Muscle layer of colon (tissue), 2 donors: ENCODE results near the gene ANKLE1.
"Not testable (repeated sequence)": the region's sequence is repeated elsewhere in the genome, so short reads cannot be mapped to it uniquely, and the experiment has no call there.

ENCODE experiments used
- H3K27ac ChIP-seq: one replicate; pipeline ENCODE4 v1.7.0; 2013; ENCODE audit warnings: low read depth, mild to moderate bottlenecking, low read length, moderate library complexity
- H3K27me3 ChIP-seq, 2 donors: one replicate each; pipeline ENCODE4 v1.7.0; 2013; ENCODE audit warnings: low read length in 2 of 2, mild to moderate bottlenecking in 2 of 2; ENCODE audit not compliant: insufficient read depth in 2 of 2, control insufficient read depth in 1 of 2
- H3K36me3 ChIP-seq: one replicate; pipeline ENCODE4 v1.7.0; 2013; ENCODE audit warnings: mild to moderate bottlenecking, low read length; ENCODE audit not compliant: insufficient read depth
- H3K4me1 ChIP-seq: one replicate; pipeline ENCODE4 v1.7.0; 2013; ENCODE audit warnings: mild to moderate bottlenecking, low read length; ENCODE audit not compliant: insufficient read depth
- H3K4me3 ChIP-seq, 2 donors: one replicate each; pipeline ENCODE4 v1.7.0; 2013; ENCODE audit warnings: low read length in 2 of 2, low read depth in 1 of 2, mild to moderate bottlenecking in 1 of 2, moderate library complexity in 1 of 2
- H3K9ac ChIP-seq: one replicate; pipeline ENCODE4 v1.7.0; 2013; ENCODE audit warnings: low read length
- H3K9me3 ChIP-seq: one replicate; pipeline ENCODE4 v1.7.0; 2013; ENCODE audit warnings: mild to moderate bottlenecking, low read length
- donor health status: abdominal sarcoma.
- donor health status: Adenocarcinoma of cecum.

Gene ANKLE1

GRCh38 chr19:17268754-17269153 is 12.9 kb upstream of the ANKLE1 start:
- H3K27me3 ChIP-seq = no peaks in the 10 kb centered on the region
- no peak overlapping the region for H3K27ac ChIP-seq
- H3K4me3 ChIP-seq = no peak overlapping the region
- H3K4me1 ChIP-seq = peaks cover 9% of the 10 kb centered on the region
- H3K9ac ChIP-seq = no peak overlapping the region
- H3K36me3 ChIP-seq = peaks cover 5% of the 10 kb centered on the region
- H3K9me3 ChIP-seq = no peaks in the 10 kb centered on the region

DNA sequence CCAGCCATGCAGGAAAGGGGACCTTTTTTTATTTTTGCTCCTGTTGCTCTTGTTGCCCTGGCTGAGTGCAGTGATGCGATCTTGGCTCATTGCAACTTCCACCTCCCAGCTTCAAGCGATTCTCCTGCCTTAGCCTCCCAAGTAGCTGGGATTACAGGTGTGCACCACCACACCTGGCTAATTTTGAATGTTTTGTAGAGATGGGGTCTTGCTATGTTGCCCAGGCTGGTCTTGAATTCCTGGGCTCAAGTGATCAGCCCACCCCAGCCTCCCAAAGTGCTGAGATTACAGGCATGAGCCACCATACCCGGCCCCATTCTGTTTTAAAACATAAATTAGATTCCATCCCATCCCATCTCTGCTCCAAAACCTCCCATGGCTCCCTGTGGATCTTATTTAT is 6.8 kb upstream of the ANKLE1 start:
- H3K9ac ChIP-seq, H3K4me1 ChIP-seq, H3K4me3 ChIP-seq, H3K9me3 ChIP-seq, H3K27ac ChIP-seq, H3K27me3 ChIP-seq: not testable (repeated sequence)
- H3K36me3 ChIP-seq = peaks cover 35% of the 10 kb centered on the region

DNA sequence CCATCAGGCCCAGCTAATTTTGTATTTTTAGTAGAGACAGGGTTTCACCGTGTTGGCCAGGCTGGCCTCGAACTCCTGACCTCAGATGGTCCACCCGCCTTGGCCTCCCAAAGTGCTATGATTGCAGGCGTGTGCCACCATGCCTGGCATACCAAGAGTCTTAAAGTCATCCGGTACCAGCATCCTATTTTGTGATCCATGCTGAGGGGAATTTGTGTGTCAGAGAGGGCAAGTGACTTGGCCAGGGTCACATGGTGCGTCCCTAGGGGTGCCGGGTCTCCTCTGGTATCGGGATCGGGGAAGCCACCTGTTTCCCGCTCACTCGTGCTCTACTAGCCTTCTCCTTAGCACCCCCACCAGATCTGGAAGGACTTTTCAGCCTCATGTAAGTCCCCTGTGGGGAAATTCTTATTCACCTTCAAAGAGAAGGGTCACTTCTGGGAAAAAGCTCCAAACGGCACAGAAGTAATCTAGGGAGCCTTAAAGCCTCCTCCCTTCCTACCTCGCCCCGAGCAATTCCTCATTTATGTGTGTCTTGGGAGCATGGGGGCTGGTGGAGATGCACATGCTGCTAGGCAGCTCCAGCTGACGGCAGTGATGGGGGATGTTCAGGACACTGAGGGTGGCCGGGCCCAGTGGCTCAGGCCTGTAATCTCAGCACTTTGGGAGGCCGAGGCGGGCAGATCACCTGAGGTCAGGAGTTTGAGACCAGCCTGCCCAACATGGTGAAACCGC is 6.1 kb upstream of the ANKLE1 start:
- H3K27me3 ChIP-seq = no peaks in the 10 kb centered on the region
- no peaks in the 10 kb centered on the region for H3K9me3 ChIP-seq
- H3K9ac ChIP-seq = no peak overlapping the region
- peaks cover 30% of the 10 kb centered on the region for H3K36me3 ChIP-seq
- no peaks in the 10 kb centered on the region for H3K4me1 ChIP-seq
- no peak overlapping the region for H3K4me3 ChIP-seq
- no peak overlapping the region for H3K27ac ChIP-seq

DNA sequence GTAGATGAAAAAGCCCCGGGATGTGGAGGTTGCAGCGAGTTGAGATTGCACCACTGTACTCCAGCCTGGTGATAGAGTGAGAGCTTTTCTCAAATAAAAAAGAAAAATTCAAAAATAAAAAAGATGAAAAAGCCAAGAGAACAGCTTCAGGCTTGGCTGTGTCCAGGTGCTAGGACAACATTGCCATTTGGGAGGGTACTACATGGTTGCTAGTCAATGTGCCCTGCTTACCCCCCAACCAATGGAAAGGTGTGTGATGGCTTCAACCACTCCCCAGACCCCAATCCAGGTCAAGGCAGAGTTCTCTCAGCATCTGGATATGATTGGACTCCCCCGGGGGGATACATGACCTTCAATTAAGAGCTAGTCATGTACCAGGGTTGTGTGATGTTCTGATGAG is 2.3 kb upstream of the ANKLE1 start:
- H3K36me3 ChIP-seq = peaks cover 24% of the 10 kb centered on the region
- H3K27ac ChIP-seq = no peak overlapping the region

GRCh38 chr19:17282488-17283125 is 906 bp downstream of the ANKLE1 start:
- no peak overlapping the region for H3K27ac ChIP-seq
- peak overlapping the region; percentile 42 to 64 for H3K4me3 ChIP-seq
- H3K27me3 ChIP-seq = peaks cover 0 to 14% of the 10 kb centered on the region in 2 donors
- no peaks in the 10 kb centered on the region for H3K9me3 ChIP-seq
- H3K4me1 ChIP-seq = peaks cover 5% of the 10 kb centered on the region
- no peak overlapping the region for H3K9ac ChIP-seq
- peaks cover 6% of the 10 kb centered on the region for H3K36me3 ChIP-seq

More for the DNA sequence above, 2.3 kb upstream of the ANKLE1 start:
- peaks cover 0 to 14% of the 10 kb centered on the region in 2 donors for H3K27me3 ChIP-seq
- no peaks in the 10 kb centered on the region for H3K9me3 ChIP-seq
- H3K4me1 ChIP-seq = peaks cover 5% of the 10 kb centered on the region
- H3K4me3 ChIP-seq = no peak overlapping the region
- no peak overlapping the region for H3K9ac ChIP-seq

GRCh38 chr19:17283504-17283996 is 1.8 kb downstream of the ANKLE1 start:
- H3K27me3 ChIP-seq = peaks cover 0 to 14% of the 10 kb centered on the region in 2 donors
- peaks cover 5% of the 10 kb centered on the region for H3K4me1 ChIP-seq
- no peak overlapping the region for H3K9ac ChIP-seq
- H3K9me3 ChIP-seq = no peaks in the 10 kb centered on the region
- no peak overlapping the region for H3K27ac ChIP-seq
- no peak overlapping the region for H3K4me3 ChIP-seq
- peaks cover 5% of the 10 kb centered on the region for H3K36me3 ChIP-seq

DNA sequence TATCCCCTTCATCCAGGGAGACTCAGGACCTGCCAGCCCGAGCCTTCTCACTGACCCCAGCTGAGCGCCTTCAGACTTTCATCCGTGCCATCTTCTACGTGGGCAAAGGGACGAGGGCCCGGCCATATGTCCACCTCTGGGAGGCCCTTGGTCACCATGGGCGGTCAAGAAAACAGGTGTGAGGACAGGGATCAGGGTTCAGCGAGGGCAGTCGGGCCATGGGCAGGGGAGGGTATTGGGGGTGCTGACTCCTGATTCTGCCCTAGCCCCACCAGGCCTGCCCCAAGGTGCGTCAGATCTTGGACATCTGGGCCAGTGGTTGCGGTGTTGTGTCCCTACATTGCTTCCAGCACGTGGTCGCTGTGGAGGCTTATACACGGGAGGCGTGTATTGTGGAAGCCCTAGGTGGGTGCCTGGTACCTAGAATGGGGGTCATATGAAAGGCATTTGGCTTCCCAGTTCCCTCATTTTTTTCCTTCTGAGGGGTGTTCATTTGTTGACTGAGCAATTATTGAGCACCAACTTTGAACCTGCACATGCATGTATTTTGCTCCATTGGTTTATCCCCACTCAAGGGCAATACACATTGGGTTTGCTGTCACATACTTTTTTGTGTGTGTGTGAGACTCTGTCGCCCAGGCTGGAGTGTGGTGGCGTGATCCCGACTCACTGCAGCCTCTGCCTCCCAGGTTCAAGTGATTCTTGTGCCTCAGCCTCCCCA is 3.9 kb downstream of the ANKLE1 start:
- Histone ChIP-seq H3K36me3 (no peaks in the 10 kb centered on the region), H3K4me3 (no peak overlapping the region), H3K27ac (no peak overlapping the region), H3K27me3 (peaks cover 0 to 14% of the 10 kb centered on the region in 2 donors), H3K4me1 (peaks cover 5% of the 10 kb centered on the region), H3K9me3 (no peaks in the 10 kb centered on the region), H3K9ac (no peak overlapping the region)

GRCh38 chr19:17286263-17286662 is 4.6 kb downstream of the ANKLE1 start:
- no peak overlapping the region for H3K4me3 ChIP-seq
- H3K4me1 ChIP-seq = peaks cover 5% of the 10 kb centered on the region
- no peaks in the 10 kb centered on the region for H3K9me3 ChIP-seq
- H3K36me3 ChIP-seq = no peaks in the 10 kb centered on the region
- no peak overlapping the region for H3K9ac ChIP-seq
- H3K27me3 ChIP-seq = peaks cover 0 to 13% of the 10 kb centered on the region in 2 donors
- no peak overlapping the region for H3K27ac ChIP-seq

DNA sequence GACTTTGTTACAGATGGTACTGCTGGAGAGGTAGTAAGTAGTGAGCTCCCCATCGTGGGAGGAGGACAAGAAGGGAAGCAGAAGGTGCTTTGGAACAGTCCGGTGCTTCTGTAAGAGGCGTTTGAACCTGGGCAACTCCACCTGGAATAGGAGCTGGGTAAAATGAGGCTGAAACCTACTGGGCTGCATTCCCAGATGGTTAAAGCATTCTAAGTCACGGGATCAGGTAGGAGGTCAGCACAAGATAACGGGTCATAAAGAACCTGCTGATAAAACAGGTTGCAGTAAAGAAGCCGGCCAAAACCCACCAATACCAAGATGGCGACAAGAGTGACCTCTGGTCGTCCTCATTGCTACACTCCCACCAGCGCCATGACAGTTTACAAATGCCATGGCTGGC is 5.1 kb downstream of the ANKLE1 start:
- no peak overlapping the region for H3K27ac ChIP-seq
- peaks cover 5% of the 10 kb centered on the region for H3K4me1 ChIP-seq
- no peaks in the 10 kb centered on the region for H3K36me3 ChIP-seq
- no peak overlapping the region for H3K4me3 ChIP-seq
- H3K9me3 ChIP-seq = no peaks in the 10 kb centered on the region
- no peak overlapping the region for H3K9ac ChIP-seq
- H3K27me3 ChIP-seq = peaks cover 0 to 8% of the 10 kb centered on the region in 2 donors

- no peak overlapping the region for H3K9ac ChIP-seq
- no peaks in the 10 kb centered on the region for H3K27me3 ChIP-seq
- H3K27ac ChIP-seq = no peak overlapping the region
- H3K9me3 ChIP-seq = no peaks in the 10 kb centered on the region
- no peak overlapping the region for H3K4me3 ChIP-seq
- H3K4me1 ChIP-seq = no peaks in the 10 kb centered on the region
- H3K36me3 ChIP-seq = no peaks in the 10 kb centered on the region
Observed at GRCh38 chr19:17289489-17289888, 7.8 kb downstream of the ANKLE1 start.

- no peak overlapping the region for H3K9ac ChIP-seq
Observed at GRCh38 chr19:17292301-17293074, 10.8 kb downstream of the ANKLE1 start.

More at GRCh38 chr19:17292301-17293074, 10.8 kb downstream of the ANKLE1 start:
- Histone ChIP-seq H3K4me1 (no peaks in the 10 kb centered on the region), H3K9me3 (no peaks in the 10 kb centered on the region), H3K4me3 (peak overlapping the region; percentile 50 to 52), H3K27ac (peak overlapping the region; percentile 42), H3K27me3 (no peaks in the 10 kb centered on the region), H3K36me3 (no peaks in the 10 kb centered on the region)
